GM12878 (cell line): Measurements from ENCODE around the gene TEX54. TPM values are rescaled to one million over a fixed set of nuclear protein-coding genes. Genes with fewer than 3 reads are reported as not detected.

Experiments
- ATAC-seq: fragments of 200-7000 bp; cut with Tn5 transposase; 3 replicates; pipeline ENCODE4 v1.9.1; 2020; ENCODE audit warnings: mild to moderate bottlenecking, moderate library complexity
- BruUV-seq: library from RNA; stranded (reverse); fragments of 400-500 nt; replicated peaks from 2 replicates; lab custom pipeline; 2021; lab: Mats Ljungman, UMichigan
- CTCF ChIA-PET: fragments of 300-600 bp; sonication (Branson Sonifier 250); formaldehyde crosslinking; extraction: SDS; loops from one replicate; lab custom pipeline; 2021; ENCODE audit warnings: inconsistent platforms; lab: Yijun Ruan, JAX
- POLR2A ChIA-PET: fragments of 350-600 bp; formaldehyde crosslinking; extraction: SDS; loops from one replicate; lab custom pipeline; 2021; ENCODE audit warnings: inconsistent platforms; lab: Charles Lee
- RAD21 ChIA-PET: fragments of 300-600 bp; sonication (Branson Sonifier 250); formaldehyde crosslinking; loops from one replicate; lab custom pipeline; 2023; ENCODE audit warnings: antibody characterized with exemption; ENCODE audit not compliant: unreplicated experiment; lab: Charles Lee
- SMC1A ChIA-PET: fragments of 300-600 bp; sonication (Branson Sonifier 250); formaldehyde crosslinking; loops from one replicate; lab custom pipeline; 2023; ENCODE audit not compliant: unreplicated experiment, uncharacterized antibody; lab: Charles Lee
- DNase-seq: peaks from one replicate; pipeline ENCODE4 v3.0.0-alpha.2; 2011; ENCODE audit warnings: low read depth, low spot score
- FAIRE-seq: peaks from 3 replicates; lab custom pipeline; 2011; peaks lifted over from hg19 to GRCh38; lab: Jason Lieb, UNC
- H2AFZ ChIP-seq: 2 replicates; pipeline ENCODE4 v1.6.0; 2011; ENCODE audit warnings: low read depth, low read length, control low read depth; ENCODE audit not compliant: control insufficient read depth
- H3K27ac ChIP-seq: 2 replicates; pipeline ENCODE4 v1.5.1; 2011; ENCODE audit warnings: control low read depth; ENCODE audit not compliant: control insufficient read depth, insufficient read depth
- H3K27me3 ChIP-seq, 2 experiments: replicated peaks in 1 of 2; 2 replicates each; pipeline versions ENCODE4 v1.6.0 to v1.6.1; 2011; ENCODE audit warnings: low read length in 1 of 2; ENCODE audit not compliant: control insufficient read depth in 2 of 2, insufficient read depth in 2 of 2
- H3K36me3 ChIP-seq, 2 experiments: 2 replicates each; pipeline ENCODE4 v1.5.1; 2011; ENCODE audit warnings: low read length in 1 of 2; ENCODE audit not compliant: control insufficient read depth in 2 of 2, insufficient read depth in 2 of 2
- H3K4me1 ChIP-seq: 2 replicates; pipeline ENCODE4 v1.6.1; 2011; ENCODE audit warnings: mild to moderate bottlenecking, low read length, moderate library complexity, mixed read lengths; ENCODE audit not compliant: control insufficient read depth, insufficient read depth
- H3K4me2 ChIP-seq: 2 replicates; pipeline ENCODE4 v1.6.0; 2011; ENCODE audit warnings: control low read depth; ENCODE audit not compliant: control insufficient read depth, insufficient read depth
- H3K4me3 ChIP-seq: fragments of 200-600 bp; sonication (generic); 2 replicates; pipeline ENCODE4 v1.5.1; 2016
- H3K79me2 ChIP-seq: 2 replicates; pipeline ENCODE4 v1.6.0; 2011; ENCODE audit warnings: low read length; ENCODE audit not compliant: control insufficient read depth, insufficient read depth
- H3K9ac ChIP-seq: 2 replicates; pipeline ENCODE4 v1.8.0; 2011; ENCODE audit warnings: low read length, control low read depth, mixed read lengths; ENCODE audit not compliant: control insufficient read depth, insufficient read depth
- H3K9me3 ChIP-seq: replicated peaks from 3 replicates; pipeline ENCODE4 v1.5.1; 2011; ENCODE audit warnings: mild to moderate bottlenecking, low read length; ENCODE audit not compliant: control insufficient read depth, insufficient read depth
- H4K20me1 ChIP-seq: 2 replicates; pipeline ENCODE4 v1.6.0; 2011; ENCODE audit not compliant: control insufficient read depth, insufficient read depth
- CBX5 ChIP-seq: sonication (generic); IDR thresholded peaks from 2 replicates; pipeline ENCODE4 v1.6.1; 2016; ENCODE audit warnings: low read depth, moderate library complexity, mild to moderate bottlenecking, inconsistent platforms
- CEBPZ ChIP-seq: fragments of 150-350 bp; IDR thresholded peaks from 2 replicates; pipeline ENCODE4 v1.6.1; 2016; ENCODE audit warnings: low read depth, low read length
- HDAC6 ChIP-seq: fragments of 200-600 bp; sonication (generic); IDR thresholded peaks from one replicate; pipeline ENCODE4 v1.8.0; 2017; ENCODE audit warnings: antibody characterized with exemption; ENCODE audit not compliant: unreplicated experiment
- IKZF2 ChIP-seq, 2 experiments: fragments of 450-650 bp; IDR thresholded peaks; 2 replicates each; pipeline ENCODE4 v1.6.1; 2017; ENCODE audit warnings: mild to moderate bottlenecking in 2 of 2, moderate library complexity in 2 of 2
- KLF5 ChIP-seq: fragments of 450-650 bp; IDR thresholded peaks from 2 replicates; pipeline ENCODE4 v1.6.1; 2014; ENCODE audit warnings: mild to moderate bottlenecking; ENCODE audit not compliant: partially characterized antibody
- POLR2AphosphoS2 ChIP-seq: IDR thresholded peaks from 2 replicates; pipeline ENCODE4 v1.6.1; 2011; ENCODE audit warnings: low read depth, mild to moderate bottlenecking, low read length, improper control_type of control experiment, moderate library complexity
- RELB ChIP-seq: fragments of 450-650 bp; IDR thresholded peaks from 2 replicates; pipeline ENCODE4 v1.6.1; 2017; ENCODE audit warnings: low read depth, mild to moderate bottlenecking, moderate library complexity
- REST ChIP-seq: IDR thresholded peaks from 2 replicates; pipeline ENCODE4 v1.6.1; 2012; ENCODE audit warnings: mild to moderate bottlenecking, low read depth, low read length
- WGBS: methylation state at CpG from one replicate; pipeline ENCODE4 v1.1.6; 2016; ENCODE audit warnings: low lambda C conversion rate; ENCODE audit not compliant: insufficient replicate concordance, insufficient coverage; ENCODE audit errors: missing lambda C conversion rate; 5-methylcytosine and 5-hydroxymethylcytosine counted together
- in situ Hi-C: fragments of 300-500 bp; cut with MboI; formaldehyde crosslinking; loops from 9 replicates; pipeline ENCODE4 v1.14.3; 2018; ENCODE audit warnings: mixed read lengths
- intact Hi-C: fragments of 100-400 bp; cut with micrococcal nuclease; formaldehyde crosslinking; loops from one replicate; pipeline ENCODE4 v1.14.2; 2022; ENCODE audit not compliant: unreplicated experiment
- polyA plus RNA-seq, 11 experiments: library from polyadenylated mRNA; depleted of rRNA in 4 of 11; unstranded in 6 of 11; stranded (reverse) in 5 of 11; fragments of >200 nt; fragmentation: Nextera tagmentation in 4 of 11; fragmentation: Illumina TruSeq in 1 of 11; extraction: Ambion mirVana in 4 of 11; extraction: Trizol in 1 of 11; gene quantifications; 1 replicate in 1 of 11; 2 replicates in 10 of 11; pipeline versions ENCODE4 v1.2.1 to v1.2.3, GENCODE V29; 2011 to 2016; ENCODE audit warnings: inconsistent platforms in 2 of 11, missing spikeins in 2 of 11, low read depth in 1 of 11
- total RNA-seq, 4 experiments: library from RNA; depleted of rRNA in 3 of 4; stranded (reverse); fragments of >200 nt in 3 of 4; fragmentation: Illumina TruSeq in 1 of 4; extraction: Trizol in 1 of 4; gene quantifications; 2 replicates each; pipeline versions ENCODE4 v1.2.1 to v1.2.3, GENCODE V29; 2013 to 2021
- TF ChIP-seq, protein P1 (sequence below): IDR thresholded peaks from 2 replicates; pipeline ENCODE4 v1.6.1; 2011; ENCODE audit warnings: borderline replicate concordance, low read depth, mild to moderate bottlenecking, moderate library complexity, low read length; ENCODE audit not compliant: insufficient read depth, poor library complexity, severe bottlenecking

TEX54 gene
- total and polyA plus RNA-seq, 10 of the 15 experiments (the other 5 are each of a cell fraction or from before 2014, with no cell fraction given): 0.38 to 0.68 (median 0.51) TPM; not detected in 7

GRCh38 chr11:62791501-62792201 is 41.0 kb downstream of the TEX54 start, which contains the start of gene TMEM223 (continued):
- TF ChIP-seq CEBPZ: no peak
- peak; percentile 28 for TF ChIP-seq KLF5
- TF ChIP-seq, all 136 proteins: peak for 44

GRCh38 chr11:62789576-62789975 is 43.1 kb downstream of the TEX54 start:
- no peaks in the 10 kb centered on the region for H4K20me1 ChIP-seq
- ATAC-seq: no peak
- H2AFZ ChIP-seq: no peak overlapping the region
- ChIA-PET POLR2A (interaction anchor here (0.6 to 6.0 kb wide), 13 partner anchors 11 to 1839 kb away, joined by 3 to 53 read pairs (median 5); partner anchors contain the start of genes NXF1, STX5, TAF6L and TEX54), CTCF (interaction anchor here (0.6 to 6.6 kb wide), 8 partner anchors 35 to 284 kb away, joined by 3 to 131 read pairs (median 4); partner anchors contain the start of genes HNRNPUL2, SLC3A2, STX5 and TTC9C), SMC1A (interaction anchor here (1.2 to 2.9 kb wide), 5 partner anchors 51 to 95 kb away, joined by 3 to 12 read pairs (median 3); partner anchors contain the start of gene WDR74), RAD21 (interaction anchor here (0.8 to 1.0 kb wide), 2 partner anchors 18 to 67 kb away, joined by 3 read pairs; partner anchors contain the start of gene TAF6L)
- H3K79me2 ChIP-seq: peaks cover 42% of the 10 kb centered on the region
- no TSS peak for BruUV-seq
- no peak overlapping the region; the same call in 1 of the 2 replicates for H3K4me2 ChIP-seq
- H3K27ac ChIP-seq: no peak overlapping the region
- FAIRE-seq: no peak
- H3K27me3 ChIP-seq: no peaks in the 10 kb centered on the region
- H3K36me3 ChIP-seq: peaks cover 9 to 14% of the 10 kb centered on the region in 2 experiments
- no peaks in the 10 kb centered on the region for H3K9me3 ChIP-seq
- in situ Hi-C loops: no loop called here
- no peak for DNase-seq
- H3K4me1 ChIP-seq: peaks cover 11% of the 10 kb centered on the region
- no peak overlapping the region; the same call in 1 of the 2 replicates for H3K9ac ChIP-seq
- intact Hi-C loops: loop anchor here (5.0 kb wide), 1 partner anchor 93 kb away; the partner anchor contains the start of gene SLC3A2
- 68% methylated on average over 3 of the region's 3 CpGs for WGBS
- H3K4me3 ChIP-seq: no peak overlapping the region
- TF ChIP-seq RELB (no peak), HDAC6 (no peak), IKZF2 (IDR thresholded peaks at IDR 0.05) (no peak), POLR2AphosphoS2 (no peak), CBX5 (no peak), REST (no peak)
- TF ChIP-seq, protein P1, sequence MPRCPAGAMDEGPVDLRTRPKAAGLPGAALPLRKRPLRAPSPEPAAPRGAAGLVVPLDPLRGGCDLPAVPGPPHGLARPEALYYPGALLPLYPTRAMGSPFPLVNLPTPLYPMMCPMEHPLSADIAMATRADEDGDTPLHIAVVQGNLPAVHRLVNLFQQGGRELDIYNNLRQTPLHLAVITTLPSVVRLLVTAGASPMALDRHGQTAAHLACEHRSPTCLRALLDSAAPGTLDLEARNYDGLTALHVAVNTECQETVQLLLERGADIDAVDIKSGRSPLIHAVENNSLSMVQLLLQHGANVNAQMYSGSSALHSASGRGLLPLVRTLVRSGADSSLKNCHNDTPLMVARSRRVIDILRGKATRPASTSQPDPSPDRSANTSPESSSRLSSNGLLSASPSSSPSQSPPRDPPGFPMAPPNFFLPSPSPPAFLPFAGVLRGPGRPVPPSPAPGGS: no peak
